ENCODE results near the gene LCNL1. TPM values are rescaled to one million over a fixed set of nuclear protein-coding genes. Genes with fewer than 3 reads are reported as not detected.

LCNL1 gene
- total RNA-seq, 1 donor from 2014 or later, result not detected

GRCh38 chr9:137011156-137011555 is 28.4 kb downstream of the LCNL1 start:
- Mint-ChIP-seq H3K27me3 (ENCODE audit: low read depth) (no peaks in the 10 kb centered on the region), H3K27ac (no peak overlapping the region), H3K36me3 (ENCODE audit: low read depth) (no peaks in the 10 kb centered on the region), H3K9me3 (no peaks in the 10 kb centered on the region), H3K4me3 (ENCODE audit: low read depth) (no peak overlapping the region), H3K4me1 (ENCODE audit: low read depth) (no peaks in the 10 kb centered on the region)
- no peak for DNase-seq (ENCODE audit: low spot score)
- intact Hi-C loops (cut with micrococcal nuclease), result no loop called here

GRCh38 chr9:137011907-137012675 is 29.3 kb downstream of the LCNL1 start:
- Mint-ChIP-seq H3K27me3 (ENCODE audit: low read depth) (no peaks in the 10 kb centered on the region), H3K27ac (no peak overlapping the region), H3K4me3 (ENCODE audit: low read depth) (no peak overlapping the region), H3K4me1 (ENCODE audit: low read depth) (no peaks in the 10 kb centered on the region), H3K9me3 (no peaks in the 10 kb centered on the region), H3K36me3 (ENCODE audit: low read depth) (no peaks in the 10 kb centered on the region)
- intact Hi-C loops (cut with micrococcal nuclease), result no loop called here
- no peak for DNase-seq (ENCODE audit: low spot score)

DNA sequence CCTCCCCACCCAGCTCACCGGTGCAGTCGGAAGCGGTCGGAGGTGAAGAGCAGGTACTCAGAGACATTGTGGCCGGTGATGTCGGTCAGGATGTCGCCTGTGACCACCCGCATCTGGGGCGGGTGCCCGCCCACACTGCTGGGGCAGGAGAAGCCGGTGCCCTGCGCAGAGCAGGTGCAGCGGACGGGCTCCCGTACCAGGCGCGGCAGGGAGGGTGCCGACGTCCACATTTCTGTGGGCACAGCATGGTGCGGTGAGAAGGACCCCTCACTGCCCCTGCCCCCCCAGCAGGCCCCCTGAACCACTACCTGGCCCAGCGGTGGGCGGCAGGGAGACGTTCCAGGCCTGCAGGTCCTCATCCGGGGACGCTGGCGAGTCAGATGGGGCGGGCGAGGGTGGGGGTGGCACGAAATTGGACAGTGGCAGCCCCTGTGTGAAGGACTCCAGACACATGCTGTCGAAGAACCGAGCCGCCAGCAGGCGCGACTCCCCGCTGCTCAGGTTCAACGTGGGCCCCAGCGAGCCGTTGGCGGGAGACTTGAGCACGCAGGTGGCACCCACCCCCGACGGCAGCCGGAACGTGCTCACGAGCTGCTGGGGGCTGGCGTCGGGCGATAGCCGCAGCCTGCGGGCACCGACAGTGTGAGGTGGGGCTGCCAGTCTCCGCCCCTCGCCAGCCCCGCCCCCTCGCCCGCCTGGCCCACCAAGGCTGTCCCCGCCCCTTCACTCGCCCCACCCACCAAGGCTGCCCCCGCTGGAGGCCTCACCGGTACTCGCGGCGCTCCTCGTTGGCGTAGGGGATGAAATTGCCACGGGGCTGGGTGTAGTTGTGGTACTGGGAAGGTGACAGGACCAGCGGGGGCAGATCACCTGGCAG is 30.1 kb downstream of the LCNL1 start:
- intact Hi-C loops (cut with micrococcal nuclease), result no loop called here

DNA sequence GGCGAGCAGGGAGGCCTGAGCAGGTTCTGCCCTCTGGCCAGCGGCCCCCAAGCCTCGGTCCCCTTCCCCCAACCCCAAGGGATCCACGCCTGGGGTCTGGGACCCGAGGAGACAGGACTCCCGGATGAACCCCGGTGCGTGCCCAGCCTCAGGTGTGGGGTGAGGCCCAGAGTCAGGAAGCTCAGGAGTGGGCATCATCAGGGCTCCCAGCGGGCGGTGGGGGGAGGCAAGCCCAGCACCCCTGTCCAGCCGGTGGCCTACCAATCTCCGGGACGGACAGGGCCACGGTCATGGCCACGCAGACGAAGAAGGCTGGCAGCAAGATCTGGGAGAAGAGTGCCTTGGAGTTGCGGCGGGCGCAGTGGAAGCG is 30.8 kb downstream of the LCNL1 start:
- no peaks in the 10 kb centered on the region for H3K9me3 Mint-ChIP-seq
- no peak overlapping the region for H3K4me3 Mint-ChIP-seq (ENCODE audit: low read depth)
- H3K27ac Mint-ChIP-seq, result no peak overlapping the region
- H3K36me3 Mint-ChIP-seq (ENCODE audit: low read depth), result no peaks in the 10 kb centered on the region
- no peaks in the 10 kb centered on the region for H3K4me1 Mint-ChIP-seq (ENCODE audit: low read depth)
- intact Hi-C loops (cut with micrococcal nuclease), result no loop called here
- DNase-seq (ENCODE audit: low spot score), result no peak
- no peaks in the 10 kb centered on the region for H3K27me3 Mint-ChIP-seq (ENCODE audit: low read depth)

More for the DNA sequence above, 30.1 kb downstream of the LCNL1 start:
- no peak for DNase-seq (ENCODE audit: low spot score)
- H3K4me3 Mint-ChIP-seq (ENCODE audit: low read depth), result no peak overlapping the region
- H3K36me3 Mint-ChIP-seq (ENCODE audit: low read depth), result no peaks in the 10 kb centered on the region
- H3K9me3 Mint-ChIP-seq, result no peaks in the 10 kb centered on the region
- no peaks in the 10 kb centered on the region for H3K27me3 Mint-ChIP-seq (ENCODE audit: low read depth)
- no peaks in the 10 kb centered on the region for H3K4me1 Mint-ChIP-seq (ENCODE audit: low read depth)
- H3K27ac Mint-ChIP-seq, result no peak overlapping the region

DNA sequence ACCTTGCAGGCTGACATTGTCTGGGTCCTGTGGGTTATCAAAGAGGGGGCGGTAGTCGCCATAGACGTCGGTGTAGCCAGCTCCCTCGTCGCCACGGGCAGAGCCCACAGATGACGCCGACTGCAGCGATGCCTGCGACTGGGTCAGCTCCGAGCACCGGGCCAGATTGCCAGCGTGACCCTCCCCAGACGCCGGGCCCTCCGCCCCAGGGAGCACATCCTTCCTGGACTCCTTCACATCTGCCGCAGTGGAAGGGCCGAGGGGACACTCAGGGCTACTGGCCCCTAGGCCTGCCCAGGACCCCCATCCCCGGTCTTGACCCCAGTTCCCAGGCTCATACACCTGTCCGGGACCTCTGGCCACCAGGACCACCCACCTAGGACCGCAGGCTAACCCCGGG is 31.4 kb downstream of the LCNL1 start:
- Mint-ChIP-seq H3K4me3 (ENCODE audit: low read depth) (no peak overlapping the region), H3K4me1 (ENCODE audit: low read depth) (no peaks in the 10 kb centered on the region), H3K27ac (no peak overlapping the region), H3K9me3 (no peaks in the 10 kb centered on the region), H3K27me3 (ENCODE audit: low read depth) (no peaks in the 10 kb centered on the region), H3K36me3 (ENCODE audit: low read depth) (no peaks in the 10 kb centered on the region)
- intact Hi-C loops (cut with micrococcal nuclease), result no loop called here
- no peak for DNase-seq (ENCODE audit: low spot score)

- H3K36me3 Mint-ChIP-seq (ENCODE audit: low read depth), result no peaks in the 10 kb centered on the region
- intact Hi-C loops (cut with micrococcal nuclease), result no loop called here
- H3K27me3 Mint-ChIP-seq (ENCODE audit: low read depth), result no peaks in the 10 kb centered on the region
- H3K27ac Mint-ChIP-seq, result no peak overlapping the region
- H3K9me3 Mint-ChIP-seq, result no peaks in the 10 kb centered on the region
- DNase-seq (ENCODE audit: low spot score), result no peak
- H3K4me3 Mint-ChIP-seq (ENCODE audit: low read depth), result no peak overlapping the region
- H3K4me1 Mint-ChIP-seq (ENCODE audit: low read depth), result no peaks in the 10 kb centered on the region
Measured at GRCh38 chr9:137014776-137015539, 32.2 kb downstream of the LCNL1 start.

DNA sequence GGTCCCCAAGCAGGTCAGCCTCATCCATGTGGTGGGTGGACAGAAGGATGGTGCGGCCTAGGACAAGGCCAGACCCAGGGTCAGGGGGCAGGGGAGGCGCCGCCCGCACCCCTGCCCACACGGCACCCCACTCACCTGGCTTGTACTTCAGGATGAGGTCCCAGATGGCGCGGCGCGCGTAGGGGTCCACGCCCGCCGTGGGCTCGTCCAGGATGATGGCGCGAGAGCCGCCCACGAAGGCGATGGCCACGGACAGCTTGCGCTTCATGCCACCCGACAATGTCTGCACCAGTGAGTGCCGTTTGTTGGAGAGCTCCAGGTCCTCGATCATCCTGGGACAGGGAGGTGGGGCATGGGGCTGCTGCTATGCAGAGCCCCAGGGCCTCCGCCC is 32.7 kb downstream of the LCNL1 start:
- Mint-ChIP-seq H3K4me3 (ENCODE audit: low read depth) (no peak overlapping the region), H3K27me3 (ENCODE audit: low read depth) (no peaks in the 10 kb centered on the region), H3K36me3 (ENCODE audit: low read depth) (no peaks in the 10 kb centered on the region), H3K4me1 (ENCODE audit: low read depth) (no peaks in the 10 kb centered on the region), H3K27ac (no peak overlapping the region), H3K9me3 (no peaks in the 10 kb centered on the region)
- no peak for DNase-seq (ENCODE audit: low spot score)
- intact Hi-C loops (cut with micrococcal nuclease), result no loop called here

DNA sequence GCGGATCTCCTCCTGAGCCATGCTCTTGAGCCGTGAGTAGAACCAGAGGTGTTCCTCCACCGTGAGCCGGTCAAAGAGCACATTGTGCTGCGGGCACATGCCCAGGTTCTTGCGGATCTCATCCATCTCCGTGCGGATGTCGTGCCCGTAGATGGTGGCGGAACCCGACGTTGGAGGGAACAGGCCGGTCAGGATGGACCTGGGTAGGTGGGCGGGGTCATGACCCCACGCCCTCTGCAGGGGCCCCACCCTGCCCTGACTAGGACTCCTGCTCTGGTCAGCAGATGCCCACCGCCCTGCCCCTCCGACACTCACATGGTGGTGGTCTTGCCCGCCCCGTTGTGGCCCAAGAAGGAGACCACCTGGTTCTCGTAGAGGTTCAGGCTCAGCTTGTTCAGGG is 33.2 kb downstream of the LCNL1 start:
- Mint-ChIP-seq H3K4me1 (ENCODE audit: low read depth) (no peaks in the 10 kb centered on the region), H3K4me3 (ENCODE audit: low read depth) (no peak overlapping the region), H3K27me3 (ENCODE audit: low read depth) (no peaks in the 10 kb centered on the region), H3K9me3 (no peaks in the 10 kb centered on the region), H3K27ac (no peak overlapping the region), H3K36me3 (ENCODE audit: low read depth) (no peaks in the 10 kb centered on the region)
- intact Hi-C loops (cut with micrococcal nuclease), result no loop called here
- no peak for DNase-seq (ENCODE audit: low spot score)

DNA sequence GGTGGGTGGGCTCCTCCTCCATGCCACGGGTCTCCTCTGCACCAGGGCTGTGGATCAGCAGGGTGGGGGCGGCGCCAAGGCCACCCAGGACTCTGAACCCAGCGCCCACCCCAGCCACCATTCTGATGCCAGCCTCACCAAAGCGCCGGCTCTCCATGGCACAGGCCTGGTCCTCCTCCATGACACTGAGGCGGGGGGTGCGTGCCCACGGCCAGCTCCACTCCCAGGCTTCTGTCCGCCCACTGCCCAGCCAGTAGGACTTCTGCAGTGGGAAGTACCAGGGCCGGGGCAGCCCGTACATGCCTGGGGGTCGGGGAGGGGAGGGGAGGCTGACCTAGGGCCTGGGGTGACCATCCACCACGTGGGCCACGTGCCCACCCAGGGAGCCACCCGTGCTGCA is 33.6 kb downstream of the LCNL1 start:
- no peak overlapping the region for H3K27ac Mint-ChIP-seq
- no peaks in the 10 kb centered on the region for H3K4me1 Mint-ChIP-seq (ENCODE audit: low read depth)
- H3K4me3 Mint-ChIP-seq (ENCODE audit: low read depth), result no peak overlapping the region
- intact Hi-C loops (cut with micrococcal nuclease), result no loop called here
- no peak for DNase-seq (ENCODE audit: low spot score)
- no peaks in the 10 kb centered on the region for H3K9me3 Mint-ChIP-seq
- H3K27me3 Mint-ChIP-seq (ENCODE audit: low read depth), result no peaks in the 10 kb centered on the region
- H3K36me3 Mint-ChIP-seq (ENCODE audit: low read depth), result no peaks in the 10 kb centered on the region

- Mint-ChIP-seq H3K27me3 (ENCODE audit: low read depth) (no peaks in the 10 kb centered on the region), H3K27ac (no peak overlapping the region), H3K36me3 (ENCODE audit: low read depth) (no peaks in the 10 kb centered on the region), H3K4me1 (ENCODE audit: low read depth) (no peaks in the 10 kb centered on the region), H3K9me3 (no peaks in the 10 kb centered on the region), H3K4me3 (ENCODE audit: low read depth) (no peak overlapping the region)
- intact Hi-C loops (cut with micrococcal nuclease), result no loop called here
- DNase-seq (ENCODE audit: low spot score), result no peak
Measured at GRCh38 chr9:137017071-137017470, 34.3 kb downstream of the LCNL1 start.

- Mint-ChIP-seq H3K9me3 (no peaks in the 10 kb centered on the region), H3K36me3 (ENCODE audit: low read depth) (no peaks in the 10 kb centered on the region), H3K27me3 (ENCODE audit: low read depth) (no peaks in the 10 kb centered on the region), H3K4me1 (ENCODE audit: low read depth) (no peaks in the 10 kb centered on the region), H3K27ac (no peak overlapping the region), H3K4me3 (ENCODE audit: low read depth) (no peak overlapping the region)
- DNase-seq (ENCODE audit: low spot score), result no peak
- intact Hi-C loops (cut with micrococcal nuclease), result no loop called here
Measured at GRCh38 chr9:137017791-137018497, 35.2 kb downstream of the LCNL1 start.

GRCh38 chr9:137018761-137019559 is 36.2 kb downstream of the LCNL1 start:
- intact Hi-C loops (cut with micrococcal nuclease), result no loop called here
- Mint-ChIP-seq H3K9me3 (no peaks in the 10 kb centered on the region), H3K36me3 (ENCODE audit: low read depth) (no peaks in the 10 kb centered on the region), H3K27ac (no peak overlapping the region), H3K27me3 (ENCODE audit: low read depth) (no peaks in the 10 kb centered on the region), H3K4me3 (ENCODE audit: low read depth) (no peak overlapping the region), H3K4me1 (ENCODE audit: low read depth) (no peaks in the 10 kb centered on the region)
- no peak for DNase-seq (ENCODE audit: low spot score)
